BLaER1 treated with 17β-estradiol and CSF1 and Interleukin-3, amounts not matched to agents 10 nM and 100 nM (cell line): ENCODE measurements around the gene HSPG2.

Experiments used
- H3K27ac ChIP-seq, 11 experiments: shearing (Covaris generic); formaldehyde crosslinking; 2 replicates each; pipeline ENCODE4 v1.8.1; 2022
- H3K27me3 ChIP-seq, 11 experiments: shearing (Covaris generic); formaldehyde crosslinking; 2 replicates each; pipeline ENCODE4 v1.8.1; 2022
- H3K36me3 ChIP-seq, 11 experiments: shearing (Covaris generic); formaldehyde crosslinking; 2 replicates each; pipeline ENCODE4 v1.8.1; 2022
- H3K4me1 ChIP-seq, 10 experiments: shearing (Covaris generic); formaldehyde crosslinking; 2 replicates each; pipeline ENCODE4 v1.8.1; 2022
- H3K4me2 ChIP-seq, 11 experiments: shearing (Covaris generic); formaldehyde crosslinking; 2 replicates each; pipeline ENCODE4 v1.8.1; 2022
- H3K4me3 ChIP-seq, 10 experiments: shearing (Covaris generic); formaldehyde crosslinking; 2 replicates each; pipeline ENCODE4 v1.8.1; 2022
- H3K9ac ChIP-seq, 11 experiments: shearing (Covaris generic); formaldehyde crosslinking; 2 replicates each; pipeline ENCODE4 v1.8.1; 2022
- H3K9me3 ChIP-seq, 11 experiments: shearing (Covaris generic); formaldehyde crosslinking; replicated peaks in 1 of 11; 2 replicates each; pipeline ENCODE4 v1.8.1; 2022
- H4K20me1 ChIP-seq, 11 experiments: shearing (Covaris generic); formaldehyde crosslinking; 2 replicates each; pipeline ENCODE4 v1.8.1; 2022
- Cebpa-rat ChIP-seq, 11 experiments: shearing (Covaris generic); IDR thresholded peaks; 2 replicates each; pipeline ENCODE4 v1.8.1; 2022

HSPG2 gene

GRCh38 chr1:21773585-21773984 is 163.5 kb downstream of the HSPG2 start:
- no peaks in the 10 kb centered on the region for H3K27me3 ChIP-seq
- TF ChIP-seq Cebpa-rat (IDR thresholded peaks at IDR 0.05): no peak
- peak overlapping the region in 9 of 11 experiments; percentile 3 to 64 (median 26); a peak in 8 of 22 replicates for H3K9ac ChIP-seq
- peak overlapping the region; percentile 12 to 91 (median 59); a peak in 16 of 22 replicates for H3K27ac ChIP-seq
- H3K36me3 ChIP-seq: peaks cover 0 to 78% (median 34%) of the 10 kb centered on the region in 11 experiments; a peak in 17 of 22 replicates
- peaks cover 36 to 99% (median 85%) of the 10 kb centered on the region in 10 experiments for H3K4me1 ChIP-seq
- peaks cover 0 to 96% (median 41%) of the 10 kb centered on the region in 11 experiments; a peak in 14 of 22 replicates for H4K20me1 ChIP-seq
- H3K4me3 ChIP-seq: no peak overlapping the region
- H3K4me2 ChIP-seq: peak overlapping the region; percentile 36 to 93 (median 63); a peak in 20 of 22 replicates
- H3K9me3 ChIP-seq: peaks cover 0 to 25% (median 16%) of the 10 kb centered on the region in 11 experiments; a peak in 18 of 22 replicates
